Inflammatory macrophage treated with lipopolysaccharide for 4 hours (primary cell): ENCODE data around the gene DGKA.
"Not testable (repeated sequence)": the region's sequence is repeated elsewhere in the genome, so short reads cannot be mapped to it uniquely, and the experiment has no call there.

Source experiments
- DNase-seq: peaks from one replicate; pipeline ENCODE4 v3.0.0-alpha.2; 2020

Gene DGKA

GRCh38 chr12:55969356-55969755 is 38.4 kb downstream of the DGKA start:
- DNase-seq: no peak

GRCh38 chr12:55970775-55971174 is 39.8 kb downstream of the DGKA start:
- DNase-seq: peak; percentile 25

- DNase-seq: no peak
These were observed 41.1 kb downstream of the DGKA start for GRCh38 chr12:55972042-55972441.

- no peak for DNase-seq
These were observed 41.5 kb downstream of the DGKA start for GRCh38 chr12:55972456-55972855.

GRCh38 chr12:55972911-55973598 is 42.1 kb downstream of the DGKA start:
- no peak for DNase-seq

GRCh38 chr12:55973599-55974307 is 42.8 kb downstream of the DGKA start, which contains the start of gene RAB5B:
RAB5B (plus strand) TSS chr12:55974078; CDS start chr12:55986961, 12,883 bp downstream.
- peak; percentile 100 for DNase-seq

- peak; percentile 61 for DNase-seq
These were observed 43.4 kb downstream of the DGKA start for GRCh38 chr12:55974308-55974730.

GRCh38 chr12:55978393-55978792 is 47.4 kb downstream of the DGKA start:
- DNase-seq: no peak

- no peak for DNase-seq
These were observed 48.1 kb downstream of the DGKA start for GRCh38 chr12:55979069-55979468.

GRCh38 chr12:55981882-55982281 is 50.9 kb downstream of the DGKA start:
- DNase-seq: not testable (repeated sequence)

- DNase-seq: peak; percentile 81
These were observed 51.5 kb downstream of the DGKA start for GRCh38 chr12:55982319-55982936.

GRCh38 chr12:55983232-55983842 is 52.4 kb downstream of the DGKA start:
- peak; percentile 41 for DNase-seq

- DNase-seq: peak; percentile 54
These were observed 53.9 kb downstream of the DGKA start for GRCh38 chr12:55984861-55985260.

- DNase-seq: peak; percentile 36
These were observed 54.4 kb downstream of the DGKA start for GRCh38 chr12:55985341-55985740.

- not testable (repeated sequence) for DNase-seq
These were observed 55.0 kb downstream of the DGKA start for GRCh38 chr12:55985976-55986375.

GRCh38 chr12:55991110-55991509 is 60.1 kb downstream of the DGKA start:
- no peak for DNase-seq

GRCh38 chr12:55993230-55993853 is 62.4 kb downstream of the DGKA start:
- DNase-seq: no peak

- no peak for DNase-seq
These were observed 64.4 kb downstream of the DGKA start for GRCh38 chr12:55995366-55995765.

GRCh38 chr12:55996201-55996714 is 65.3 kb downstream of the DGKA start:
- DNase-seq: peak; percentile 60

- DNase-seq: peak; percentile 98
These were observed 66.0 kb downstream of the DGKA start, which contains the start of gene SUOX for GRCh38 chr12:55996715-55997534. SUOX (plus strand) TSS chr12:55997276; CDS start chr12:56002222, 4,946 bp downstream.

- no peak for DNase-seq
These were observed 66.5 kb downstream of the DGKA start for GRCh38 chr12:55997535-55997859.

- not testable (repeated sequence) for DNase-seq
These were observed 68.6 kb downstream of the DGKA start for GRCh38 chr12:55999522-55999921.
